GM12864 (cell line): ENCODE measurements around the gene GPR39.

Source experiments
- DNase-seq: peaks from one replicate; pipeline ENCODE4 v3.0.0-alpha.2; 2011; ENCODE audit warnings: low read depth
- H3K4me3 ChIP-seq: 2 replicates; pipeline ENCODE4 v1.5.1; 2011; ENCODE audit warnings: mild to moderate bottlenecking, low read depth, low read length, control low read depth
- CTCF ChIP-seq: IDR thresholded peaks from 2 replicates; pipeline ENCODE4 v1.5.1; 2011; ENCODE audit warnings: low read depth, mild to moderate bottlenecking, moderate library complexity, low read length, control low read depth, inconsistent platforms; ENCODE audit errors: missing control alignments

GPR39 gene

GRCh38 chr2:132607426-132608090 lies 191.0 kb downstream of the GPR39 start:
- DNase-seq = no peak
- TF ChIP-seq CTCF = no peak
- no peak overlapping the region for H3K4me3 ChIP-seq

- no peak for TF ChIP-seq CTCF
- no peak overlapping the region for H3K4me3 ChIP-seq
- no peak for DNase-seq
Measured at GRCh38 chr2:132608311-132608710, 191.7 kb downstream of the GPR39 start.

GRCh38 chr2:132609101-132609890 lies 192.7 kb downstream of the GPR39 start:
- H3K4me3 ChIP-seq = no peak overlapping the region
- no peak for TF ChIP-seq CTCF
- no peak for DNase-seq

GRCh38 chr2:132611719-132612118 lies 195.1 kb downstream of the GPR39 start:
- TF ChIP-seq CTCF = no peak
- no peak overlapping the region for H3K4me3 ChIP-seq
- DNase-seq = no peak

GRCh38 chr2:132615329-132616085 lies 198.9 kb downstream of the GPR39 start:
- no peak for DNase-seq
- no peak overlapping the region for H3K4me3 ChIP-seq
- TF ChIP-seq CTCF = no peak

GRCh38 chr2:132617989-132618388 lies 201.4 kb downstream of the GPR39 start:
- no peak for TF ChIP-seq CTCF
- DNase-seq = no peak

More at GRCh38 chr2:132617989-132618388, 201.4 kb downstream of the GPR39 start:
- no peak overlapping the region for H3K4me3 ChIP-seq
